MCF 10A (cell line): ENCODE results near the gene P3H2. TPM values are rescaled to one million over a fixed set of nuclear protein-coding genes. Genes with fewer than 3 reads are reported as not detected.
"Not testable (repeated sequence)": the region's sequence is repeated elsewhere in the genome, so short reads cannot be mapped to it uniquely, and the experiment has no call there.

ENCODE experiments used
- BruUV-seq: library from RNA; stranded (reverse); fragments of 400-500 nt; replicated peaks from 2 replicates; lab custom pipeline; 2021; lab: Mats Ljungman, UMichigan
- CTCF ChIA-PET: fragments of 300-600 bp; sonication (Branson Sonifier 250); formaldehyde crosslinking; extraction: SDS; loops from one replicate; lab custom pipeline; 2021; ENCODE audit warnings: antibody characterized with exemption, inconsistent platforms; lab: Yijun Ruan, JAX
- POLR2A ChIA-PET: fragments of 300-600, 350-650 bp; sonication (Branson Sonifier 250); formaldehyde crosslinking; extraction: SDS; loops from one replicate; lab custom pipeline; 2020; ENCODE audit warnings: antibody characterized with exemption, inconsistent platforms; lab: Yijun Ruan, JAX
- DNase-seq: peaks from one replicate; pipeline ENCODE4 v3.0.0-alpha.2; 2018; ENCODE audit not compliant: unreplicated experiment
- H3K27ac Mint-ChIP-seq: one replicate; pipeline ENCODE4 v1.8.0; 2022; ENCODE audit warnings: mild to moderate bottlenecking, low read depth, mixed read lengths; ENCODE audit not compliant: unreplicated experiment
- H3K27me3 Mint-ChIP-seq: one replicate; pipeline ENCODE4 v1.8.0; 2022; ENCODE audit warnings: mixed read lengths; ENCODE audit not compliant: insufficient read depth, unreplicated experiment
- H3K36me3 Mint-ChIP-seq: one replicate; pipeline ENCODE4 v1.8.0; 2022; ENCODE audit warnings: mild to moderate bottlenecking, moderate library complexity, mixed read lengths; ENCODE audit not compliant: insufficient read depth, unreplicated experiment
- H3K4me1 Mint-ChIP-seq: one replicate; pipeline ENCODE4 v1.8.0; 2022; ENCODE audit warnings: mixed read lengths; ENCODE audit not compliant: insufficient read depth, unreplicated experiment
- H3K4me3 Mint-ChIP-seq: one replicate; pipeline ENCODE4 v1.8.0; 2022; ENCODE audit warnings: mild to moderate bottlenecking, moderate library complexity, mixed read lengths; ENCODE audit not compliant: unreplicated experiment
- H3K9me3 Mint-ChIP-seq: one replicate; pipeline ENCODE4 v1.8.0; 2022; ENCODE audit warnings: mixed read lengths; ENCODE audit not compliant: unreplicated experiment
- intact Hi-C: fragments of 100-400 bp; cut with micrococcal nuclease; formaldehyde crosslinking; loops from 2 replicates; pipeline ENCODE4 v1.14.1; 2022
- total RNA-seq: library from RNA; stranded (reverse); gene quantifications from 2 replicates; pipeline ENCODE4 v1.2.3, GENCODE V29; 2022
- TF ChIP-seq, protein P1 (sequence below): fragments of 200-600 bp; IDR thresholded peaks from one replicate; pipeline ENCODE4 v1.8.0; 2022; ENCODE audit warnings: antibody characterized with exemption, mild to moderate bottlenecking; ENCODE audit not compliant: unreplicated experiment

P3H2 gene
- total RNA-seq, 1 experiment from 2014 or later = 60.2 TPM

GRCh38 chr3:190159902-190160435, 39.3 kb upstream of the P3H2 start:
- Mint-ChIP-seq H3K4me3 (no peak overlapping the region), H3K27me3 (no peaks in the 10 kb centered on the region), H3K27ac (no peak overlapping the region), H3K9me3 (no peaks in the 10 kb centered on the region), H3K4me1 (peaks cover 13% of the 10 kb centered on the region), H3K36me3 (no peaks in the 10 kb centered on the region)
- TF ChIP-seq, protein P1, sequence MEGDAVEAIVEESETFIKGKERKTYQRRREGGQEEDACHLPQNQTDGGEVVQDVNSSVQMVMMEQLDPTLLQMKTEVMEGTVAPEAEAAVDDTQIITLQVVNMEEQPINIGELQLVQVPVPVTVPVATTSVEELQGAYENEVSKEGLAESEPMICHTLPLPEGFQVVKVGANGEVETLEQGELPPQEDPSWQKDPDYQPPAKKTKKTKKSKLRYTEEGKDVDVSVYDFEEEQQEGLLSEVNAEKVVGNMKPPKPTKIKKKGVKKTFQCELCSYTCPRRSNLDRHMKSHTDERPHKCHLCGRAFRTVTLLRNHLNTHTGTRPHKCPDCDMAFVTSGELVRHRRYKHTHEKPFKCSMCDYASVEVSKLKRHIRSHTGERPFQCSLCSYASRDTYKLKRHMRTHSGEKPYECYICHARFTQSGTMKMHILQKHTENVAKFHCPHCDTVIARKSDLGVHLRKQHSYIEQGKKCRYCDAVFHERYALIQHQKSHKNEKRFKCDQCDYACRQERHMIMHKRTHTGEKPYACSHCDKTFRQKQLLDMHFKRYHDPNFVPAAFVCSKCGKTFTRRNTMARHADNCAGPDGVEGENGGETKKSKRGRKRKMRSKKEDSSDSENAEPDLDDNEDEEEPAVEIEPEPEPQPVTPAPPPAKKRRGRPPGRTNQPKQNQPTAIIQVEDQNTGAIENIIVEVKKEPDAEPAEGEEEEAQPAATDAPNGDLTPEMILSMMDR = no peak
- CTCF ChIA-PET = no interaction called here
- intact Hi-C loops = no loop called here
- POLR2A ChIA-PET = no interaction called here
- no peak for DNase-seq
- no TSS peak for BruUV-seq

- Mint-ChIP-seq H3K27me3 (no peaks in the 10 kb centered on the region), H3K36me3 (no peaks in the 10 kb centered on the region), H3K9me3 (no peaks in the 10 kb centered on the region), H3K27ac (no peak overlapping the region), H3K4me3 (no peak overlapping the region), H3K4me1 (peaks cover 18% of the 10 kb centered on the region)
- no peak for DNase-seq
- POLR2A ChIA-PET = interaction anchor here (1.4 kb wide), 1 partner anchor 36 kb away, joined by 3 read pairs; no protein-coding TSS in a partner anchor
- BruUV-seq = no TSS peak
- TF ChIP-seq, protein P1 = no peak
- intact Hi-C loops = no loop called here
- CTCF ChIA-PET = interaction anchor here (0.8 to 1.0 kb wide), 2 partner anchors 9 to 36 kb away, joined by 3 read pairs; no protein-coding TSS in a partner anchor
These were observed 37.6 kb upstream of the P3H2 start for GRCh38 chr3:190158261-190158660.

GRCh38 chr3:190155752-190156151, 35.1 kb upstream of the P3H2 start:
- H3K36me3 Mint-ChIP-seq = no peaks in the 10 kb centered on the region
- H3K4me1 Mint-ChIP-seq = peaks cover 18% of the 10 kb centered on the region
- DNase-seq = peak; percentile 79
- peak overlapping the region; percentile 10 for H3K4me3 Mint-ChIP-seq
- TF ChIP-seq, protein P1 = no peak
- BruUV-seq = no TSS peak
- H3K27ac Mint-ChIP-seq = peak overlapping the region; percentile 89
- intact Hi-C loops = no loop called here
- CTCF ChIA-PET = interaction anchor here (0.8 to 1.3 kb wide), 5 partner anchors 13 to 181 kb away, joined by 3 to 4 read pairs (median 3); partner anchors contain the start of gene P3H2
- no peaks in the 10 kb centered on the region for H3K9me3 Mint-ChIP-seq
- H3K27me3 Mint-ChIP-seq = no peaks in the 10 kb centered on the region
- POLR2A ChIA-PET = interaction anchor here (0.5 to 3.6 kb wide), 22 partner anchors 9 to 887 kb away, joined by 3 to 36 read pairs (median 4); partner anchors contain the start of genes CLDN1 and P3H2

DNA sequence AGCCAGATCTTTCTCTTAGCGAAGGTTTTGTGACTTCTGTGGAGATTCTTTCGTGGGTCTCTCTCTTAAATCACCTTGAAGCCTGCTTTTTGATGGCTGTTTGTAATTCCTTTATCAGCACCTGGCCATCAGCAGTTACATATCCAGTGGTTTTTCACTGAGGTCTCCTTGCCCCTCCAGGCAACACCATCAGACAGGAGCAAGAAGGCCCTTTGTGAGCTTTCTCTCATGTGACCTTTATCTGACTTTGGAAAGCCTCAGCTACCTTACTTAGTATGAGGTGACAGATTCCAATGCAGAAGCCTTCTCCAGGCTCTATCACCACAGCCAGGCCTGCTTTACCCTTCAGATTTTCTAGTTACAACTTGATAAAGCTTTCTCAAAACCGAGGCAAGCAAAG, 30.0 kb upstream of the P3H2 start:
- Mint-ChIP-seq H3K27ac (no peak overlapping the region), H3K27me3 (no peaks in the 10 kb centered on the region), H3K9me3 (no peaks in the 10 kb centered on the region), H3K4me1 (peaks cover 7% of the 10 kb centered on the region), H3K36me3 (no peaks in the 10 kb centered on the region), H3K4me3 (no peak overlapping the region)
- ChIA-PET CTCF (interaction anchor here (1.5 kb wide), 1 partner anchor 188 kb away, joined by 5 read pairs; no protein-coding TSS in a partner anchor), POLR2A (interaction anchor here (1.0 kb wide), 1 partner anchor 10 kb away, joined by 4 read pairs; no protein-coding TSS in a partner anchor)
- intact Hi-C loops = no loop called here
- DNase-seq = no peak
- TF ChIP-seq, protein P1 = no peak
- BruUV-seq = no TSS peak

DNA sequence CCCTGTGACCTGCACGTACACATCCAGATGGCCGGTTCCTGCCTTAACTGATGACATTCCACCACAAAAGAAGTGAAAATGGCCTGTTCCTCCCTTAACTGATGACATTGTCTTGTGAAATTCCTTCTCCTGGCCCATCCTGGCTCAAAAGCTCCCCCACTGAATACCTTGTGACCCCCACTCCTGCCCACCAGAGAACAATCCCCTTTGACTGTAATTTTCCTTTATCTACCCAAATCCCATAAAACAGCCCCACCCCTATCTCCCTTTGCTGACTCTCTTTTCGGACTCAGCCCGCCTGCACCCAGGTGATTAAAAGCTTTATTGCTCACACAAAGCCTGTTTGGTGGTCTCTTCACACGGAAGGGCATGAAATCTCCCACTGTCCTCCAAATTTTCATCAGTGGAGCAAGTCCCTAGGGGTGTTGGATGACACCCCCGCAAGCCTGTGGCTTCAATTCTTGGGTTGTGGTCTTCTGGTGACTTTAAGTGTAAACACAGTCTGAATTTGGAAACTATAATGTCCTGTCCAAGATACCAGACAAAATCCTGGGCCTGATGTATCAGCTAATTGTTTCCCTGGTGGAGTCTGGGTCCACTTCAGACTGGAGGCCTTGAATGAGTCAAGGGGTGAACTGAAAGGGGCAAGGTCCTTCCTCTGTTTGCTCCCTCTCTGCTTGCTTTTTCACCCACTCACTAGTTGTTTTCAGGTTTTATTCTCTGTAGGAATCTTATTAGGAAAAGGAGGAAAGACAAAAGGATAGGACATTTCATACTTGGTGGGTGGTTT, 29.3 kb upstream of the P3H2 start:
- H3K27me3 Mint-ChIP-seq, H3K4me1 Mint-ChIP-seq, H3K36me3 Mint-ChIP-seq, BruUV-seq, H3K4me3 Mint-ChIP-seq, intact Hi-C loops, DNase-seq, H3K9me3 Mint-ChIP-seq: not testable (repeated sequence)
- peak overlapping the region; percentile 59 for H3K27ac Mint-ChIP-seq
- CTCF ChIA-PET = interaction anchor here (1.5 kb wide), 1 partner anchor 187 kb away, joined by 5 read pairs; no protein-coding TSS in a partner anchor
- POLR2A ChIA-PET = interaction anchor here (1.0 kb wide), 1 partner anchor 9 kb away, joined by 4 read pairs; no protein-coding TSS in a partner anchor

DNA sequence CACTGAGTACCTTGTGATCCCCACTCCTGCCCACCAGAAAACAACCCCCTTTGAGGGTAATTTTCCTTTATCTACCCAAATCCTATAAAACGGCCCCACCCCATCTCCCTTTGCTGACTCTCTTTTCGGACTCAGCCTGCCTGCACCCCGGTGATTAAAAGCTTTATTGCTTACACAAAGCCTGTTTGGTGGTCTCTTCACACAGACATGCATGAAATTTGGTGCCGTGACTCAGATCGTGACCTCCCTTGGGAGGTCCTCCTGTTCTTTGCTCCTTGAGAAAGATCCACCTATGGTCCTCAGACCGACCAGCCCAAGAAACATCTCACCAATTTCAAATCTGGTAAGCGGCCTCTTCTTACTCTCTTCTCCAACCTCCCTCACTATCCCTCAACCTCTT, 24.1 kb upstream of the P3H2 start:
- H3K4me3 Mint-ChIP-seq, H3K27me3 Mint-ChIP-seq, DNase-seq, intact Hi-C loops, H3K4me1 Mint-ChIP-seq, BruUV-seq, POLR2A ChIA-PET, H3K36me3 Mint-ChIP-seq, H3K27ac Mint-ChIP-seq, CTCF ChIA-PET, H3K9me3 Mint-ChIP-seq: not testable (repeated sequence)
